Nephron (organoid): ENCODE results near the gene SFXN2.

ENCODE experiments used
- H3K27ac Mint-ChIP-seq, 3 experiments: 2 replicates each; pipeline ENCODE4 v1.8.0; 2020; ENCODE audit warnings: mixed read lengths in 3 of 3, mild to moderate bottlenecking in 2 of 3, moderate library complexity in 1 of 3
- H3K27me3 Mint-ChIP-seq: 2 replicates; pipeline ENCODE4 v1.8.0; 2021; ENCODE audit warnings: low read depth, mild to moderate bottlenecking, moderate library complexity, mixed read lengths
- H3K36me3 Mint-ChIP-seq: 2 replicates; pipeline ENCODE4 v1.8.0; 2020; ENCODE audit warnings: low read depth, mixed read lengths
- H3K4me1 Mint-ChIP-seq: 2 replicates; pipeline ENCODE4 v1.8.0; 2020; ENCODE audit warnings: mixed read lengths
- H3K4me3 Mint-ChIP-seq, 3 experiments: 2 replicates each; pipeline ENCODE4 v1.8.0; 2020; ENCODE audit warnings: mild to moderate bottlenecking in 3 of 3, mixed read lengths in 3 of 3, moderate library complexity in 2 of 3
- H3K9me3 Mint-ChIP-seq: 2 replicates; pipeline ENCODE4 v1.8.0; 2020; ENCODE audit warnings: mixed read lengths
- CTCF ChIP-seq, 3 experiments: fragments of 200-600 bp; sonication (generic); IDR thresholded peaks; one replicate each; pipeline ENCODE4 v1.5.0; 2021; ENCODE audit warnings: antibody characterized with exemption in 3 of 3; ENCODE audit not compliant: unreplicated experiment in 3 of 3

SFXN2 gene

GRCh38 chr10:102670065-102670670, 44.3 kb upstream of the SFXN2 start:
- Mint-ChIP-seq H3K9me3 (no peaks in the 10 kb centered on the region), H3K4me1 (peaks cover 65% of the 10 kb centered on the region), H3K27me3 (no peaks in the 10 kb centered on the region), H3K4me3 (peak overlapping the region in 1 of 3 experiments; percentile 45), H3K27ac (peak overlapping the region; percentile 84 to 95 (median 92)), H3K36me3 (no peaks in the 10 kb centered on the region)
- no peak for TF ChIP-seq CTCF (IDR thresholded peaks at IDR 0.05; ENCODE audit: unreplicated experiment in 3 of 3)

GRCh38 chr10:102670871-102671434, 43.5 kb upstream of the SFXN2 start:
- H3K4me3 Mint-ChIP-seq: peak overlapping the region; percentile 0 to 45 (median 25)
- H3K27ac Mint-ChIP-seq: peak overlapping the region; percentile 84 to 95 (median 92)
- TF ChIP-seq CTCF (IDR thresholded peaks at IDR 0.05; ENCODE audit: unreplicated experiment in 3 of 3): no peak
- H3K9me3 Mint-ChIP-seq: no peaks in the 10 kb centered on the region
- no peaks in the 10 kb centered on the region for H3K27me3 Mint-ChIP-seq
- H3K4me1 Mint-ChIP-seq: peaks cover 71% of the 10 kb centered on the region
- no peaks in the 10 kb centered on the region for H3K36me3 Mint-ChIP-seq

- TF ChIP-seq CTCF (IDR thresholded peaks at IDR 0.05; ENCODE audit: unreplicated experiment in 3 of 3): no peak
- Mint-ChIP-seq H3K36me3 (no peaks in the 10 kb centered on the region), H3K4me3 (peak overlapping the region; percentile 76 to 84 (median 82)), H3K27me3 (no peaks in the 10 kb centered on the region), H3K9me3 (no peaks in the 10 kb centered on the region), H3K27ac (peak overlapping the region; percentile 97 to 98 (median 98)), H3K4me1 (peaks cover 79% of the 10 kb centered on the region)
Observed at GRCh38 chr10:102673236-102673818, 41.1 kb upstream of the SFXN2 start.

GRCh38 chr10:102673819-102674511, 40.5 kb upstream of the SFXN2 start:
- Mint-ChIP-seq H3K27ac (peak overlapping the region; percentile 97 to 98 (median 98)), H3K4me1 (peaks cover 83% of the 10 kb centered on the region), H3K4me3 (peak overlapping the region; percentile 76 to 84 (median 82)), H3K27me3 (no peaks in the 10 kb centered on the region), H3K36me3 (no peaks in the 10 kb centered on the region), H3K9me3 (no peaks in the 10 kb centered on the region)
- TF ChIP-seq CTCF (IDR thresholded peaks at IDR 0.05; ENCODE audit: unreplicated experiment in 3 of 3): no peak

GRCh38 chr10:102674566-102674965, 39.9 kb upstream of the SFXN2 start:
- Mint-ChIP-seq H3K9me3 (no peaks in the 10 kb centered on the region), H3K4me3 (peak overlapping the region; percentile 63 to 80 (median 76)), H3K27ac (peak overlapping the region; percentile 97 to 98 (median 98)), H3K27me3 (no peaks in the 10 kb centered on the region), H3K36me3 (no peaks in the 10 kb centered on the region), H3K4me1 (peaks cover 88% of the 10 kb centered on the region)
- no peak for TF ChIP-seq CTCF (IDR thresholded peaks at IDR 0.05; ENCODE audit: unreplicated experiment in 3 of 3)
